Stimulated activated CD4-positive, alpha-beta T cell treated with anti-CD3 and anti-CD28 coated beads, TNF-alpha, amount 100 ng/mL, for 4 hours (primary cell): Measurements from ENCODE around the gene SNCG.
"Not testable (repeated sequence)": the region's sequence is repeated elsewhere in the genome, so short reads cannot be mapped to it uniquely, and the experiment has no call there.

Experiments used
- DNase-seq, 3 experiments: peaks; one replicate each; pipeline ENCODE4 v3.0.0-alpha.2; 2020; ENCODE audit warnings: low read depth in 3 of 3

The SNCG gene

DNA sequence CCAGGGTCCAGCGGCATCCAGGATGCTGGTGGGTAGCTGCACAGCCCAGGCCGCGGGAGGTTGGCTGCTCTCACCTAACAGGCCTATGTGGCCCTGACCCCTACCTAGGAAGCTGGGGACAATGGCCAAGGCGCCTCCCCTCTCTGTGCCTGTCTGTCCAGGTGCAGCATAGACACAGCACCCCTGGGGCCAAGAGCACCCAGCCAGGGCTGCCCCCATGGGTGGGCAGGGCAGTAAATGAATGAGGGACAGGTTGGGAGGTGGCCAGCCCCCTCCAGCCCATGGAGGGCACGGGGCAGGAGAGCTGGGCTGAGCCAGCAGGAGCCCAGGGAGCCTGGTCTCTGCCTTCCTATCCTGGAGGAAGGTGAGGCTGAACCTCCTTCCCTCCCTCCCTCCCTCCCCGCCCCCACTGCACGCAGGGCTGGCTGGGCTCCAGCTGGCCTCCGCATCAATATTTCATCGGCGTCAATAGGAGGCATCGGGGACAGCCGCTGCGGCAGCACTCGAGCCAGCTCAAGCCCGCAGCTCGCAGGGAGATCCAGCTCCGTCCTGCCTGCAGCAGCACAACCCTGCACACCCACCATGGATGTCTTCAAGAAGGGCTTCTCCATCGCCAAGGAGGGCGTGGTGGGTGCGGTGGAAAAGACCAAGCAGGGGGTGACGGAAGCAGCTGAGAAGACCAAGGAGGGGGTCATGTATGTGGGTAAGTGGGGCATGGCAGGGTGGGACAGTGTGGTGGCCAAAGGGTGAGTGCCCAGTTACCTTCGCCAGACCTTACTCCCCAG, at the start of gene SNCG:
TSS of gene SNCG (plus strand) at position 484 of the 785 bp plus-strand sequence. CDS start at position 583, 99 bp downstream.
- no peak for DNase-seq

GRCh38 chr10:86914734-86915133, 43.7 kb upstream of the SNCG start:
- DNase-seq: no peak

DNA sequence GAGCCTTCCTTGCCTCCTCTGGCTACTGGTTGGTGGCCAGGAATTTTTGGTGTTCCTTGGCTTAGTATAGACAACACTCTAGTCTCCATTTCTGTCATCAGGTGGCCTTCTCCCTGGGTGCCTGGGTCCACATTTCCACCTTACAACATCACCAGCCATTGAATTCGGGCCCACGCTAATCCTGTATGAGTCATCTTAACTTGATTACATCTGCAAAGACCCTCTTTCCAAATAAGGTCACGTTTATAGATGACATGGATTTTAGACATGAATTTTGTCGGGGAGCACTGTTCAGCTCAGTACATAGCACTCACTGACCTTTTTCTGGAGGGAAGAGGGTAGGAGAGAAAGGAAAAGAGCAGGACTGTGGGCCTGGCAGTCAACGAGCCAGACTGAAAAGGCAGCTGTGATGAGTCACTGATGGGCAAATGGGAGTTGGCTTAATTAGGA, 40.4 kb upstream of the SNCG start:
- no peak for DNase-seq

DNA sequence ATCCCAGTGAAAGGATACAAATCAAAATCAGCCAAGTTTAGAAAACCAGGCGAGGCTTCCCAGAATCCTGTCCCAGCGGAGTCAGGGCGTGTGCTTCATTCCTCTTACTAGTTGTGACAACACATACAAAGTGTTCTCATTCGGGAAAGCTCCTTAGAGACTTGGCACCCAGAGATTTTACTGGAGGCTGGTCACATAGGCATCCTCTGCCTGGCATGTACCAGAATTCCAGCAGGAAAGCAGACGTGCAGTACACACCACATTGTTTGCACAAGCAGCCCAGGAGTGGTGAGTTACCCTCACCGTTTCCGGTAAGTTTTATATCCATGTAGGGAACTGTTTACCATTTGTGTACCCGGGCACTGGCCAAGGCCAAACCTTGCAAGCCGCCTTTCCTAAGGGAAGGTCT, 35.8 kb upstream of the SNCG start:
- no peak for DNase-seq

DNA sequence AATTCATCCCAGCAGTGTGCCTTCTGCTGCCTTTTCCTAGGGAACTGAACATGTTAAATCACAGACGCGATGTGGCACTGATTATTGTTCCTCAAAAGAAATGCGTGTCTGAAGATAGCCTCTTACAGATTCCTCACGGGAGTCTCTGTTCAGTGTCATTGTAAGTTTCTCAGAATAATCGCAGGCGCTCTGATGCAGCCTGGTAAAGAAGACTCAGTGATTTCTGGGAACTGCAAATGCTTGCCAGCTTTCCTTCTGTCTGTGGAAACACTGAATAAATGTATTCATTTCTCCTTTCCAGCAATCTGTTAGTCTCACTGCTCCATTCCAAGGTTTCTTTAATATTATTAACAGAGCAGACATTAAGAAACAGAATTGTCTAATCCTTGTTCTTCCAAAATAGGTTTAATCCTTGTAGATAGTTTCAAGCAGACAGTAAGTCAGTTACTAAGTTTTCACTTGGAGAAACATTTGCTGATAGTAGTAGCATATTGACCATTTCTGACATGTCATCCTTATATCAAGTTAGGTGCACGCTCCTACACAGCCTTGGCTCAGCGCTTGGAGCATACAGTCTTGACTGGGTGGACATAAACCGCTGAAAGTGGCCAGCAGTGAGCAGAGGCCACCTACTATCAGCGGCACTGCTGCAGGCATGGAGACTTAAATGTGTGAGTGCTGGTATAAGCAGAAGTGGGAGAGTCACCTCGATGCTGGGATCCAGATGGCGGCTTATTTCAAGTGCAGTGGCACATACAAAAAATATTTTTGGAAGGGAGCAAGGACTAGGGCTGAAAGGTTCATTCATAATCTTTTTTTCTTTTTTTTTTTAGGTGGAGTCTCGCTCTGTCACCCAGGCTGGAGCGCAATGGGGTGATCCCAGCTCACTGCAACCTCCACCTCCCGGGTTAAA, 28.7 kb upstream of the SNCG start:
- no peak for DNase-seq

DNA sequence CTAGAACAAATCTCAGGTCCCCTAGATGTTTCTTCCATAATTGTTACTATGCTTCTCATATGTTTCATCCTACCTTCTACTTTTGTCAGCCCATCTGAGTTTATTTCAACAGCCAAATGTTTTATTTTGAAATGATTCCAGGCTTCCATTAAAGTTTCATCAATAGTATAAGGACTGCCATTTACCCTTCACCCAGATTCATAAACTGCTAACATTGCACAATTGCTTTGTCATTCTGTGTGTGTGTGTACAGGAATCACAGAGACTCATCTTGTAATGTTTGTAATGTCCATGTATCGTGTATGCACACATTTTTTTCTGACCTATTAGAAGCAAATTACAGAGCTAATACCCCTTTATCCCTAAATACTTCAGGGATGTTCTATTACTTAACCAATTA, 26.5 kb upstream of the SNCG start:
- DNase-seq: no peak

DNA sequence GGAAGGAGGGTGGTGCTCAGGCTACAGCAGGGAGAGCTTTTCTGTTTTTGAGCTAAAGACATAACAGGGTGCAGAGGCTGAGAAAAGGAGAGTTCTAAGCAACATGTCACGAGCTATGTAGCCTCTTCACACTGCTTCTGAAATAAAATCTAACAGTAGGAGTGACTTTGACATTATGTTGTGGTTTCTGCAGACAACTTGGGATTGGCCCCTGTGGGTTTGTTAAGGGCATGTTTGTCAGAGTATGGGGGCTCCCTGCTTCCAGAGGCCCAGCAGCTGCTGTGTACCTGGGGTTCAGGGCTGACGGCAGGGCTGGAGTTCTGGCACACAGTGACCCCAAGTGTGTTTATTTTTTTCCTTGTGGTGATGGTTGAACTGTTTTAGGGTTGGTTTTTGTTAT, 25.7 kb upstream of the SNCG start:
- no peak for DNase-seq

GRCh38 chr10:86934162-86934711, 24.2 kb upstream of the SNCG start:
- not testable (repeated sequence) for DNase-seq

- no peak for DNase-seq
Observed at GRCh38 chr10:86936661-86937501, 21.5 kb upstream of the SNCG start.

GRCh38 chr10:86937502-86938154, 20.8 kb upstream of the SNCG start:
- no peak for DNase-seq

- no peak for DNase-seq
Observed at GRCh38 chr10:86938260-86938659, 20.1 kb upstream of the SNCG start.

DNA sequence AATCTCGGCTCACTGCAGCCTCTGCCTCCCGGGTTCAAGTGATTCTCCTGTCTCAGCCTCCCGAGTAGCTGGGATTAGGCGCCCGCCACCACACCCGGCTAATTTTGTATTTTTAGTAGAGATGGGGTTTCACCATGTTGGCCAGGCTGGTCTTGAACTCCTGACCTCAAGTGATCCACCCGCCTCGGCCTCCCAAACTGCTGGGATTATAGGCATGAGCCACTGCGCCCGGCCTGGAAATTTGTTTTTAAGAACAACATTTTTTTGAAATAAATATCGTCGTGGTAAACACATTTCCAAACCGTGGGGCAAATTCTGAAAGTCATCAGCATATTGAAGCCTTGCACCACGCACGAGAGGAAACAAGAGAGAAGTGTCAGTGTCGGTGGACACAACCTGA, 18.3 kb upstream of the SNCG start:
- not testable (repeated sequence) for DNase-seq

DNA sequence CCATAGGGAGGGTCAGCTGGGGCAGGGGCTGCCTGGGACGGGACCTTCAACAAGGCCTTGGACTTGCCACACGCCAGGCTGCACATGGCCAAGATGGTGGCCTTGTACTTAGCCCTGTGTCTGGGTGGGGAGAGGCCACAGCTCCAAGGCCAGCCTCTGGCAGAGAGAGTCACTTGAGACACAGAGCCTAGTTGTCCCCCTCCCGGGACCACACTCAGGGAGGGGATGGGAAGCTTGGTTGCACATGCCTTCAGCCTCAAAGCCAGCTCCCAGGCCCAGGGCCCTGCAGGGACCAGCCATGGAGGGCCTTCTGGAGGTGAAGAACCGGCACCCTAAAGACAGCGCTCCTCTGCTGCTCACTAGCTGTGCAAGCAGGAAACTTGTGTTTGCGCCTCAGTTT, 17.7 kb upstream of the SNCG start:
- DNase-seq: no peak

DNA sequence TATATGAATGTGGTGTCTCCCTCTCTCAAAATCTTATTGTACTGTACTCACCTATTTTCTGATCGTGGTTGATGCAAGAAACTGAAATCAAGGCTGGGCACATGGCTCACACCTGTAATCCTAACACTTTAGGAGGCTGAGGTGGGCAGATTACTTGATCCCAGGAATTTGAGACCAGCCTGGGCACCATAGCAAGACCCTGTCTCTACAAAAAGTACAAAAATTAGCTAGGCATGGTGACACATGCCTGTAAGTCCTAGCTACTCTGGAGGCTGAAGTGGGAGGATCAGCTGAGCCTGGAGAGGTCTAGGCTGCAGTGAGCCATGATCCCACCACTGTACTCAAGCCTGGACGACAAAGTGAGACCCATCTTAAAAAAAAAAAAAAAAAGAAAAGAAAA, 17.0 kb upstream of the SNCG start:
- DNase-seq: no peak

GRCh38 chr10:86941991-86942421, 16.4 kb upstream of the SNCG start:
- DNase-seq: no peak

DNA sequence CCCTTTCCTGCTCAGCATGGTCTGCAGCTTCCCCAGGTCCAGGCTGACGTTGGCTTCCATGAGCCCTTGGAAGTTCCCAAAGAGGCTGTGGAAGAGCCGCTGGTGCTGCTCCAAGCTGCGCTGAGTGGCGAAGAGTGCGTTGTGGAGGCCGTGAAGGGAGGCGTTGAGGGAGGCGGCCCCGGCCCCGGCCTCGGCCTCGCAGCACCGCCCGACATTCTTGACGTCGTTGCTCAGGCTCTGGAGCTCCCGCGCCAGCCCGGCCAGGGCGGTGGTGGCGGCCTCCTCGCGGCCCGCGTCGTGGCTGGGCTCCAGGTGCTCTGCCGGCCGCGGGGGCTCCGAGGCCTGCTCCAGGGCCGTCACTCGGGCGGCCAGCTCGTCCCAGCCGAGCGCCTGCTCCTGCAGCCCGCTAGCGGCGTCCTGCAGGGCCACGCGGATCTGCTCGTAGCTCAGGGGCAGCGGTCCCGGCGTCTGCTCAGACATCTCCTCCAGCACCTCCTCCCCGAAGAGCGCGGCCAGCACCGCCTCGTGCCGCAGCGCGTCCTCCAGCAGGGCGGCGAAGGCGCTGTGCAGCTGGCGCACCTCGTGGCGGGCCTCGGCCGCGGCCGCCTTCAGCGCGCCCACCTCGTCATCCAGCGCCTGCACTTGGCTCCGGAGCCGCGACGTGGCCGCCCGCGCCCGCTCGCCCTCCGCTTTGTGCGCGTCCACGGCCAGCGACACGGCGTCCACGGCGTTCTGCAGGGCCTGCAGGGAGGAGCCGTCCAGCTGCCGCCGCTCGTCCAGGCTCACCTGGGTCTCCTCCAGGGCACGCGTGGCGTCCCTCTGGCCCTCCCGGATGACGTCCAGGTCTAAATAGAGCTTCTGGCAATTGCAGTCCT, 15.7 kb upstream of the SNCG start:
- no peak for DNase-seq

- no peak for DNase-seq
Observed at GRCh38 chr10:86943316-86944030, 14.9 kb upstream of the SNCG start.

DNA sequence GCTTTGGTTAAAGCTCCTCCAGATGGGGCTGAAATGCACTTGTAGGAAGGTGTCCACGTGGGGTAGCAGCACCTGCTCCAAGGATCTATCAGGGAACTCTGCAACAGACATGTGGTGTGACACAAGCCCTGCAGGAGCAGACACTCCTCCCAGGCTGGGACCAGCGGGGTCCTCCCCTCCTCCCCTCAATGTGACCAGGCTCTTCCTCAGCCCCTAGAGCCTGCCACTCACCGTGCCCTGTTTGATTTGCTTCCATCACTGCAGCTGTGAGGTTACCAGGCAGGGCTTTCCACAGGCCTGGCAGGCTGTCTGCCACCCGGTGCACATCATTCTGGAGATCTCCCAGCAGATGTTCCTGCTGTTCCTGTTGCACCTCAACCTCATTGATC, 14.4 kb upstream of the SNCG start:
- DNase-seq: no peak

GRCh38 chr10:86944471-86944870, 13.9 kb upstream of the SNCG start:
- no peak for DNase-seq
